GM10847 (cell line): ENCODE measurements around the gene KPNA6.

Source experiments
- POLR2A ChIP-seq: IDR thresholded peaks from 2 replicates; pipeline ENCODE4 v1.6.1; 2011; ENCODE audit not compliant: insufficient read length; ENCODE audit errors: extremely low read depth

Gene KPNA6

DNA sequence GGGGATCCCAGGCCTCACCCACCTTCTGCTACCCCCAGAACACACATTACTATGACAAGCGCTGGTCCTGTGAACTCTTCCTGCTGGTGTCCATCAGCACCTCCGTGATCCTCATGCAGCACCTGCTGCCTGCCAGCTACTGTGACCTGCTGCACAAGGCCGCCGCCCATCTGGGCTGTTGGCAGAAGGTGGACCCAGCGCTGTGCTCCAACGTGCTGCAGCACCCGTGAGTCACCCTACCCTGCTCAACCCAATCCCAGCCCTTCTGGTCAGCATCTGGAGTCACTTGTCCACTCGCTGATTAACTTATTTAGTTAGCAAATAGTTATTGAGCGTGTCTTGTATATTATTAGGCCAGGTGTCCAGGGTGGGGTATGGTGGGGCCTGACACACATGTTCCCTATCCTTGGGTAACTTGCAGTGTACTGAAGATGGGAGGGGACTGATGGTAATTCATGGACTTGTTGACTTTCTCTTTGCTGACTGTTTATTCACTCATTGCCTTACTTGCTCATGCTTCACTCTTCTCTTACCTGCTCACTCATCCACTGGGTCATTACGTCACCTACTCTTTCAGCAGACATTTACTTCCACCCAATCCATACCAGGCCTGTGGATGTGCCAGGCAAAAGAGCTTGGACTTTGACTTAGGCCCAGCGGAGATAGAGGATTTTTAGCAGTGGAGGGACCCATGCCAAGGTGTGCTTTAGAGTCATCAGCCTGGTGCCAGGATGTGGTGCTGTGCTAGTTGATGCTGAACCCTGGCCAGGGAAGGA lies 12.9 kb upstream of the KPNA6 start:
- no peak for TF ChIP-seq POLR2A

DNA sequence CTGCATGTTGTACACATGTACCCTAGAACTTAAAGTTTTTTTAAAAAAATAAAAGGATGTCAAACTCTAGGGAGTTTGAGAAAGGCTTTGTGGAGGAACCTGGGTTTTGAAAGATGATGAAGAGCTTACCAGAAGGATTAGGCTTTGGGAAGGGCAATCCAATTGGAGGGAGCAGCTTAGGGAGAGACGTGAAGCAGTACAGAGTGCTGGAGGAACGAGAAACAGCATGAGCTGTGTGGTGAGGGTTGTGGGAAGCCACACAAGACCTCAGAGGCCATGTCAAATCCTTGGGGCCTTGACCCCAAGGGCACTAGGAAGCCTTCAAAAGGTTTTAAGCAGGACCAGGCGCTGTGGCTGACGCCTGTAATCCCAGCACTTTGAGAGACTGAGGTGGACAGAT lies 8.4 kb upstream of the KPNA6 start:
- no peak for TF ChIP-seq POLR2A

DNA sequence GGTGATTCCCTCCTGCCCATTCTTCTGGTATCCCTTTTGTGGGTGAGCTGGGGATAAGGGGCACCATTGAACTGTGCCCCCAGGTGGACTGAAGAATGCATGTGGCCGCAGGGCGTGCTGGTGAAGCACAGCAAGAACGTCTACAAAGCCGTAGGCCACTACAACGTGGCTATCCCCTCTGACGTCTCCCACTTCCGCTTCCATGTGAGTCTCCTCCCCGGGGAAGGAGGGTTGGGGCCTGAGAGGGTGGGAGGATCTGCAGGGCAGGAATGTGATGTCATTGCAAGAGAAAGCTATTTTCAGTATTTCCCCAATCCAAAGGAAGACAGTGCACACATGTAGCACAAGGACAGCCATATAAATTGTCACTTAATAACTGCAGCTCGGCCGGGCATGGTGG lies 7.5 kb upstream of the KPNA6 start:
- no peak for TF ChIP-seq POLR2A

DNA sequence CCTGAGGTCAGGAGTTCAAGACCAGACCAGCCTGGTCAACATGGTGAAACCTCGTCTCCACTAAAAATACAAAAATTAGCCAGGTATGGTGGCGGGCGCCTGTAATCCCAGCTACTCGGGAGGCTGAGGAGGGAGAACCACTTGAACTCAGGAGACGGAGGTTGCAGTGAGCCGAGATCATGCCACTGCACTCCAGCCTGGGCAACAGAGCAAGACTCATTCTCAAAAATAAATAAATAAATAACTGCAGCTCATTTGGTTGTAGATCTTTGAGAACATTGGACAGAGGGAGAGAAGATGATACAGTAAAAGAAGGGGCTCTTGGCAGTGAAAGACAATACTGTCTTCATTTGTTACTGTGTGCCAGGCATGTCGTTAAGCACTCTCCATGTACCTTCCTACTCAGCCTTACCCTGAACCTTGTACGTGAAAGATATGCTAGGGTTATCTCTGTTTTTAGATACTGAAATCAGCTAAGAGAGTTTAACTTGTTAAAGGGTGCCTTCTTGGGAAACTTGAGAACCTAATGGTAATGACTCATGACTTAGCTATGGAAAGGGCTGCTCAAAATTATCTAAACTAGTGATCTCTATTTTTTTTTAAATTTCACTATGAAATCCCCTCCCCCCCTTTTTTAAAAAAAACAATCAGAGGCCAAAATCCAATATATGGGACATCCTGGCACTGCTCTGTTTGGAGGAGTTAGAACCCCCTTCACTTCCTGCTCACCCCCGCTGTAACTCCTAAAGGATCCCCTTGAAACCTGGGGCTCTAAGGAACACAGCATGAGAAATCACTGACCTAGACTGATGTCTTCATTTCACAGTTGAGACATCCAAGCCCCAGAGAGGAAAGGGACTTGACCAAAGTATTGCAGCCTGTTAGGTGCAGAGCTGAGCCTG lies 6.8 kb upstream of the KPNA6 start:
- no peak for TF ChIP-seq POLR2A

DNA sequence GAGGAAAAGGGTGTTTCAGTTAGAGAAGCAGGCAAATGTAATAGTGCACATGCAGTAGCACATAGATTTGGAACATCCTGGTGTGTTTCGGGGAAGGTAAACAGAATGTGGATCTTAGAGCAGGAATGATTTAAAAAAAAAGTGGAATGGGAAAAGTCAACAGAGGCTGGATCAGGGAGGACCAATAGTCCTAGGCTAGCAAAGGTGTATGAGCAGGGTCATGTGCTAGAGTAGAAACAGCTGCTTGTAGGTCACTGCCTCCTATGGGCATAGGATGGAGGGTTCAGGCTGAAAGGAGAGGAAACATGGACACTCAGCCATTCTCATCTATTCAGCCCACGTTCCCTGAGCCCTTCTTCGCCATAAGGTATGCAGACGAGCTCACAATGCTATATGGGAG lies 3.7 kb upstream of the KPNA6 start:
- no peak for TF ChIP-seq POLR2A

DNA sequence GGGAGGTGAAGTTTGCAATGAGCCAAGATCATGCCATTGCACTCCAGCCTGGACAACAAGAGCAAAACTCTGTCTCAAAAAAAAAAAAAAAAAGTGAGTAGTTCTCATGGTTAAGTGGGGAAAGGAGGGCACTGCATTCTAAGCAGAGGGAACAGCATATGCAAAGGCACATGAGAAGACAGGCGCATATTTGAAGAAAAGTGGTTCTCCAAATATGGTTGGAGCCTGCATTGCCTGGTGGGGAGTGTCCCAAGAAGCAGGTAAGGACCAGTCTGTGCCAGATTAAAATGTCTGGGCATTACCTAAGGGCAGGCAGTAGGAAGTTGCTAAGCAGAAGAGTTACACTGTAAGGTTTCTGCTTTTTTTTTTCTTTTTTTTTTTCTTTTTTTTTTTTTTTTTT lies 2.5 kb upstream of the KPNA6 start:
- TF ChIP-seq POLR2A: no peak

DNA sequence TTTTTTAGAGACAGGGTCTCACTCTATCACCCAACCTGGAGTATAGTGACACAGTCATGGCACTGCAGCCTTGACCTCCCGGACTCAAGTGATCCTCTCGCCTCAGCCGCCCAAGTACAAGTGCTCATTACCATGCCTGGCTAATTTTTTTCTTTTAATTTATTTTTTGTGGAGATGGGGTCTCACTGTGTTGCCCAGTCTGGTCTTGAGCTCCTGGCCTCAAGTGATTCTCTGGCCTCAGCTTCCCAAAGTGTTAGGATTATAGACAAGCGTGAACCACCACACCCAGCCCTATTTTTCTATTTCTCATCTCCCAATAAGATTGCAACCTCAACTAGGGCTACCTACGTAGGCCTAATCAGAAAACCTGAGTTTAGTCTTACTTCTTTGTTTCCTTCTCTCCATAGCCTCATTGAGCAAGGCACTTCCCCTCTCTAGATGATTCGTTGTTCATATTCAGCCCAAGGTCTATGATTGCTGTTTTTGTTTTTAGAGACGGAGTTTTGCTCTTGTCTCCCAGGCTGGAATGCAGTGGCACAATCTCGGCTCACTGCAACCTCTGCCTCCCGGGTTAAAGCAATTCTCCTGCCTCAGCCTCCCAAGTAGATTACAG lies 1.1 kb upstream of the KPNA6 start:
- TF ChIP-seq POLR2A: no peak

DNA sequence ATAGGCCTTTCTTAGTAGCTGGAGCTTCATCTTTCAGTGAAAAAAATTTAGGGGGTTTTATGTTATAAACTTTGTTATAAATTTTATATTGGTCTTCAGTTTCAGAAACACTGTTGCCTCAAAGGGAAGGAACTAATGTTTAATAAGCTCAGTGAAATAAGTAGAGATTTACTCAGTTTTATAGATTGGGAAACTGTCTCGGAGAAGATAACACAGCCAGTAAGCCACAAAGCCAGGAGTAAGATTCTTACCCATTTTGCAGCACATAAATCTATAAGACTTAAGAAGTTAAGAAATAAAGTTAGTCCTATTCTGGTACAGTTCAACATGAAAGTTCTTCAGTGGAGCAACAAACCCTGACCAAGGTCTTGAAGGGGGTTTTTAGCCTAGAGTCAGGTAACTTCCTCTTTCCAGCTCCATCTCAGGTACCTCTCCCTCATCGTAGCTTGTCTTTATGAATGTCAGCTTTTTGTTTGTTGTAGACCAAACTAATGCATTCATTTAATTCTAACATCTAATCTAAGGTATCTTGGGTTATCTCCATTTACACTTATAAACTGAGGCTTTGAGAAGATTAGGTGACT lies 3.3 kb downstream of the KPNA6 start:
- no peak for TF ChIP-seq POLR2A

DNA sequence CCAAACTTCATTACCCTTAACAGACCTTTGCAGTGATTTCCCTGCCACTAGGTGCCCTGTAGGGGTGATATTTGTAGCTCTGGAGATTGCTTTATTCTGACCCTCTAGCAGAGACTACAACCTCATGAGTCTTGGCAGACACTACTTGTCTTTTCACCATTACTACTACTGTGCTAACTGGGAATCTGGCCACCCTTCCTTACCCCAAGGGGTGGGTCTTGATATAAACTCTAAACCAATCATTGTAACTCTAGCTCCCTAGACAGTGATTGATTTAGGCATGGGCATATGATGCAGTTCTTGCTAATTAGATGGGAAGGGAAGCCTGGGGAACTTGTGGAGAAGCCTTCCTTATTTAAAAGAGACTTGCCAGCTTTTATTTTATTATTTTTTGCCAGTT lies 3.9 kb downstream of the KPNA6 start:
- no peak for TF ChIP-seq POLR2A

DNA sequence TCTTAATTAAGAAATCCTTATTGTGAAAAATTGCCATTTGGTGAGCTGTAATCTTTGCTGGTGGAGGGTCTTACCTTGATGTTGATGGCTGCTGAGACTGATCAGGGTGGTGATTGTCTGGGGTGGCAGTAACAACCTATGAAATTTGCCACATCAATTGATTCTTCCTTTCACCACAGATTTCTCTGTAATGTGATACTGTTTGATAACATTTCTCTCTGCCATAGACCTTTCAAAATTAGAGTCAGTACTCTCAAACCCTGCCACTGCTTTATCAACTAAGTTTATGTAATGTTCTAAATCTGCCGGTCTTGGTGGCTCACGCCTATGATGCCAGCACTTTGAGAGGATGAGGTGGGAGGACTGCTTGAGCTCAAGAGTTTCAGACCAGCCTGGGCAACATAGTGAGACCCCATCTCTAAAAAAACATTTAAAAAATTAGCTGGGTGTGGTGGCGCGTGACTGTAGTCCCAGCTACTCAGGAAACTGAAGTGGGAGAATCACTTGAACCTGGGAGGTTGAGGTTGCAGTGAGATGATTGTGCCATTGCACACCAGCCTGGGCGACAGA lies 5.0 kb downstream of the KPNA6 start:
- no peak for TF ChIP-seq POLR2A

DNA sequence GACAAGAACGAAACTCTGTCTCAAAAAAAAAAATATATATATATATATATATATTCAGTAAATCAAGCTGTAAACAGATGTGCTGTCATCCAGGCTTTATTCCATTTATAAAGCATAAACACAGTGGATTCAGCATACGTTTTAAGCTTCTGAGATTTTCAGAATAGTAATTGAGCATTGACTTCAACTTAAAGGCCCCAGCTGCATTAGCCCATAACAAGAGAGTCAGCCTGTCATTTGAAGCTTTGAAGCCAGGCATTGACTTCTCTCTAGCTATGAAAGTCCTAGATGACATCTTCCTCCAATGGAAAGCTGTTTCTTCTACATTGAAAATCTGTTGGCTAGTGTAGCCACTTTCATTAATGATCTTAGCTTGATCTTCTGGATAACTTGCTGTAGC lies 6.6 kb downstream of the KPNA6 start:
- TF ChIP-seq POLR2A: no peak

DNA sequence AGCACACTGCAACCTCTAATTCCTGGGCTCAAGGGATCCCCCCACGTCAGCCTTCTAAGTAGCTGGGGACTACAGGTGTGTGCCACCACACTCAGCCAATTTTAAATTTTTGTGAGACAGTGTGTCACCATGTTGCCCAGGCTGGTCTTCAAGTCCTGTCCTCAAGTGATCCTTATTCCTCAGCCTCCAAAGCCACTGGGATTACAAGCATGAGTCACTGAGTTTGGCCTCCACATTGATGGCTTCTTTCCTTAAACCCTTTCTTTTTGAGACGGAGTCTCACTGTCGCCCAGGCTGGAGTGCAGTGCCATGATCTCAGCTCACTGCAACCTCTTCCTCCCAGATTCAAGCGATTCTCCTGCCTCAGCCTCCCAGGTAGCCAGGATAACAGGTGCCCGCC lies 7.6 kb downstream of the KPNA6 start:
- TF ChIP-seq POLR2A: no peak

DNA sequence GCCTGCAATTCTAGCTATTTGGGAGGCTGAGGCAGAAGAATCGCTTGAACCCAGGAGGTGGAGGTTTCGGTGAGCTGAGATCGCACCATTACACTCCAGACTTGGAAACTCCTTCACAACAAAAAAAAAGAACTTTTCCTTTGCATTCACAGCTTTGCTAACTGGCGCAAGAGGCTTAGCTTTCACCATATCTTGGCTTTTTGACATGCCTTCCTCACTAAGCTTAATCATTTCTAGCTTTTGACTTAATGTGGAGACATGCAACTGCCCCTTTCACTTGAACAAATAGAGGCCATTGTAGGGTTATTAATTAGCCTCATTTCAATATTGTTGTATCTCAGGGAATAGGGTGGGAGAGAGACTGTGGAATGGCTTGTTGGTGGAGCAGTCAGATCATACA lies 8.7 kb downstream of the KPNA6 start:
- no peak for TF ChIP-seq POLR2A

DNA sequence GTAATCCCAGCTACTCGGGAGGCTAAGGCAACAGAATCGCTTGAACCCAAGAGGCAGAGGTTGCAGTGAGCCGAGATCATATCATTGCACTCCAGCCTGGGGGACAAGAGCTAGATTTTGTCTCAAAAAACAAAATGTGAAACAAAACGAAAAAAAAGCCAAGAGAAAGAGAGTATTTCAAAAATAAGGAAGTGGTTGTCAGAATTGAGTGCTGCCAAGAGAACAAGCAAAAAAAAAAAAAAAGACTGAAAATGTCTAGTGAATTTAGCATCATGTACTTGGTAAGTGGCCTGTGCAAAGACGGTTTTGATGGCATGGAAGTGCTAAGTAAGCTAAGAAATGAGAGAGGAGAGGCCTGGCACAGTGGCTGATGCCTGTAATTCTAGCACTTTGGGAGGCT lies 14.3 kb downstream of the KPNA6 start:
- TF ChIP-seq POLR2A: no peak

DNA sequence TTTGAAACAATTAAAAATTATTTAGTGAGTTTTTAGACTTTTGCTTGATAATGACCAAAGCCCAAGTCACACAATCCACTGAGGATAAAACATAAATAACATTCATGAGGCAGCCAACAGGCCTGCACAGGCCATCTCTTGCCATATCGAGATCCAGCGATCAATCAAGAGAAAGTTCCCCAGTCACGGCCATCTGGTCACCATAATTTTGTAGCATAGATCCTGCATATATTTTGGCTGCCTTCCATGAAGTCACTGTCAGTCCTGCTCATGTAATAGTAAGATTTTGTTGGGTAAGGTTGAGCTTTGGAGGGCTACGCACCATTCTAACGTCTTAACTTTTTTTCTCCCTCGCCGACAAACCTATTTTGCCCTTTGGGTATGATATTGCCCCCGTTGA lies 17.5 kb downstream of the KPNA6 start:
- TF ChIP-seq POLR2A: no peak
